Left lung (tissue), 10 donors: Measurements from ENCODE around the gene MAPT. TPM values are rescaled to one million over a fixed set of nuclear protein-coding genes. Genes with fewer than 3 reads are reported as not detected.
"Not testable (repeated sequence)": the region's sequence is repeated elsewhere in the genome, so short reads cannot be mapped to it uniquely, and the experiment has no call there.

Experiments used
- ATAC-seq: fragments of 200-7000 bp; cut with Tn5 transposase; one replicate; pipeline ENCODE4 v1.9.1; 2020; ENCODE audit warnings: moderate library complexity
- DNase-seq, 4 donors: peaks; one replicate each; pipeline ENCODE4 v3.0.0-alpha.2; 2013 to 2020
- H3K27ac ChIP-seq, 2 donors: fragments of 200-600 bp; sonication (generic) in 1 of 2; one replicate each; pipeline versions ENCODE4 v1.5.0 to v1.8.0; 2020 to 2021
- H3K27me3 ChIP-seq, 2 donors: fragments of 200-600 bp; sonication (generic) in 1 of 2; one replicate each; pipeline versions ENCODE4 v1.5.0 to v1.8.0; 2020 to 2021
- H3K36me3 ChIP-seq, 2 donors: fragments of 200-600 bp; sonication (generic) in 1 of 2; one replicate each; pipeline versions ENCODE4 v1.5.0 to v1.8.0; 2020 to 2021
- H3K4me1 ChIP-seq, 2 donors: fragments of 200-600 bp; one replicate each; pipeline ENCODE4 v1.8.0; 2021
- H3K4me3 ChIP-seq, 2 donors: fragments of 200-600 bp; sonication (generic) in 1 of 2; one replicate each; pipeline versions ENCODE4 v1.5.0 to v1.8.0; 2020 to 2021; ENCODE audit warnings: mild to moderate bottlenecking in 1 of 2
- H3K9me3 ChIP-seq, 2 donors: fragments of 200-600 bp; sonication (generic) in 1 of 2; one replicate each; pipeline versions ENCODE4 v1.5.0 to v1.8.0; 2020 to 2021
- intact Hi-C, 2 donors: fragments of 100-400 bp; cut with DNase I; formaldehyde crosslinking; loops; one replicate each; pipeline versions ENCODE4 v1.11.2 to v1.14.2; 2022
- polyA plus RNA-seq, 6 donors: library from polyadenylated mRNA; unstranded; fragments of 120-200 nt; gene quantifications; one replicate each; pipeline ENCODE4 v1.2.1, GENCODE V29; 2013; ENCODE audit not compliant: insufficient read length in 6 of 6
- total RNA-seq, 2 donors: library from RNA; stranded (reverse); fragmentation: NEBNext Ultra II Directional; extraction: Animal tissue kit (Norgen Biotek cat#: 25700); gene quantifications; one replicate each; pipeline ENCODE4 v1.2.1, GENCODE V29; 2021
- TF ChIP-seq, protein P1 (sequence below), 2 donors: fragments of 200-600 bp; sonication (generic) in 1 of 2; IDR thresholded peaks; one replicate each; pipeline versions ENCODE4 v1.5.0 to v1.8.0; 2021; ENCODE audit warnings: antibody characterized with exemption in 2 of 2
- donor health status: DM: no; HTN: yes; CAD: no.
- donor health status: DM: no; HTN: no; CAD: no.

Gene MAPT
- total and polyA plus RNA-seq, 8 donors: 0.99 to 7.7 (median 5.5) TPM

DNA sequence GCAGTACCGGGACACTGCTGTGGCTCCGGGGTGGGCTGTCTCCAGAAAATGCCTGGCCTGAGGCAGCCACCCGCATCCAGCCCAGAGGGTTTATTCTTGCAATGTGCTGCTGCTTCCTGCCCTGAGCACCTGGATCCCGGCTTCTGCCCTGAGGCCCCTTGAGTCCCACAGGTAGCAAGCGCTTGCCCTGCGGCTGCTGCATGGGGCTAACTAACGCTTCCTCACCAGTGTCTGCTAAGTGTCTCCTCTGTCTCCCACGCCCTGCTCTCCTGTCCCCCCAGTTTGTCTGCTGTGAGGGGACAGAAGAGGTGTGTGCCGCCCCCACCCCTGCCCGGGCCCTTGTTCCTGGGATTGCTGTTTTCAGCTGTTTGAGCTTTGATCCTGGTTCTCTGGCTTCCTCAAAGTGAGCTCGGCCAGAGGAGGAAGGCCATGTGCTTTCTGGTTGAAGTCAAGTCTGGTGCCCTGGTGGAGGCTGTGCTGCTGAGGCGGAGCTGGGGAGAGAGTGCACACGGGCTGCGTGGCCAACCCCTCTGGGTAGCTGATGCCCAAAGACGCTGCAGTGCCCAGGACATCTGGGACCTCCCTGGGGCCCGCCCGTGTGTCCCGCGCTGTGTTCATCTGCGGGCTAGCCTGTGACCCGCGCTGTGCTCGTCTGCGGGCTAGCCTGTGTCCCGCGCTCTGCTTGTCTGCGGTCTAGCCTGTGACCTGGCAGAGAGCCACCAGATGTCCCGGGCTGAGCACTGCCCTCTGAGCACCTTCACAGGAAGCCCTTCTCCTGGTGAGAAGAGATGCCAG, 117.6 kb downstream of the MAPT start:
- intact Hi-C loops: no loop called here
- no peaks in the 10 kb centered on the region for H3K9me3 ChIP-seq
- TF ChIP-seq, protein P1, sequence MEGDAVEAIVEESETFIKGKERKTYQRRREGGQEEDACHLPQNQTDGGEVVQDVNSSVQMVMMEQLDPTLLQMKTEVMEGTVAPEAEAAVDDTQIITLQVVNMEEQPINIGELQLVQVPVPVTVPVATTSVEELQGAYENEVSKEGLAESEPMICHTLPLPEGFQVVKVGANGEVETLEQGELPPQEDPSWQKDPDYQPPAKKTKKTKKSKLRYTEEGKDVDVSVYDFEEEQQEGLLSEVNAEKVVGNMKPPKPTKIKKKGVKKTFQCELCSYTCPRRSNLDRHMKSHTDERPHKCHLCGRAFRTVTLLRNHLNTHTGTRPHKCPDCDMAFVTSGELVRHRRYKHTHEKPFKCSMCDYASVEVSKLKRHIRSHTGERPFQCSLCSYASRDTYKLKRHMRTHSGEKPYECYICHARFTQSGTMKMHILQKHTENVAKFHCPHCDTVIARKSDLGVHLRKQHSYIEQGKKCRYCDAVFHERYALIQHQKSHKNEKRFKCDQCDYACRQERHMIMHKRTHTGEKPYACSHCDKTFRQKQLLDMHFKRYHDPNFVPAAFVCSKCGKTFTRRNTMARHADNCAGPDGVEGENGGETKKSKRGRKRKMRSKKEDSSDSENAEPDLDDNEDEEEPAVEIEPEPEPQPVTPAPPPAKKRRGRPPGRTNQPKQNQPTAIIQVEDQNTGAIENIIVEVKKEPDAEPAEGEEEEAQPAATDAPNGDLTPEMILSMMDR (IDR thresholded peaks at IDR 0.05): no peak
- H3K4me1 ChIP-seq: no peaks in the 10 kb centered on the region
- DNase-seq (no peak), ATAC-seq (no peak)
- no peaks in the 10 kb centered on the region for H3K36me3 ChIP-seq
- H3K27ac ChIP-seq: no peak overlapping the region
- no peak overlapping the region for H3K4me3 ChIP-seq
- peaks cover 0 to 4% of the 10 kb centered on the region in 2 donors for H3K27me3 ChIP-seq

DNA sequence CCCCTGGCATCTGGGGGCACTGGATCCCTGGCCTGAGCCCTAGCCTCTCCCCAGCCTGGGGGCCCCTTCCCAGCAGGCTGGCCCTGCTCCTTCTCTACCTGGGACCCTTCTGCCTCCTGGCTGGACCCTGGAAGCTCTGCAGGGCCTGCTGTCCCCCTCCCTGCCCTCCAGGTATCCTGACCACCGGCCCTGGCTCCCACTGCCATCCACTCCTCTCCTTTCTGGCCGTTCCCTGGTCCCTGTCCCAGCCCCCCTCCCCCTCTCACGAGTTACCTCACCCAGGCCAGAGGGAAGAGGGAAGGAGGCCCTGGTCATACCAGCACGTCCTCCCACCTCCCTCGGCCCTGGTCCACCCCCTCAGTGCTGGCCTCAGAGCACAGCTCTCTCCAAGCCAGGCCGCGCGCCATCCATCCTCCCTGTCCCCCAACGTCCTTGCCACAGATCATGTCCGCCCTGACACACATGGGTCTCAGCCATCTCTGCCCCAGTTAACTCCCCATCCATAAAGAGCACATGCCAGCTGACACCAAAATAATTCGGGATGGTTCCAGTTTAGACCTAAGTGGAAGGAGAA, 118.2 kb downstream of the MAPT start:
- TF ChIP-seq, protein P1 (IDR thresholded peaks at IDR 0.05): no peak
- H3K4me3 ChIP-seq: no peak overlapping the region
- no peaks in the 10 kb centered on the region for H3K4me1 ChIP-seq
- DNase-seq (no peak), ATAC-seq (no peak)
- H3K36me3 ChIP-seq: no peaks in the 10 kb centered on the region
- no peak overlapping the region for H3K27ac ChIP-seq
- H3K9me3 ChIP-seq: no peaks in the 10 kb centered on the region
- H3K27me3 ChIP-seq: peaks cover 0 to 4% of the 10 kb centered on the region in 2 donors
- intact Hi-C loops: no loop called here

DNA sequence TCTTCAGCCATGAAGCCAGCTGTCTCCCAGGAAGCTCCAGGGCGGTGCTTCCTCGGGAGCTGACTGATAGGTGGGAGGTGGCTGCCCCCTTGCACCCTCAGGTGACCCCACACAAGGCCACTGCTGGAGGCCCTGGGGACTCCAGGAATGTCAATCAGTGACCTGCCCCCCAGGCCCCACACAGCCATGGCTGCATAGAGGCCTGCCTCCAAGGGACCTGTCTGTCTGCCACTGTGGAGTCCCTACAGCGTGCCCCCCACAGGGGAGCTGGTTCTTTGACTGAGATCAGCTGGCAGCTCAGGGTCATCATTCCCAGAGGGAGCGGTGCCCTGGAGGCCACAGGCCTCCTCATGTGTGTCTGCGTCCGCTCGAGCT, 118.8 kb downstream of the MAPT start:
- no peak overlapping the region for H3K27ac ChIP-seq
- intact Hi-C loops: no loop called here
- TF ChIP-seq, protein P1 (IDR thresholded peaks at IDR 0.05): no peak

DNA sequence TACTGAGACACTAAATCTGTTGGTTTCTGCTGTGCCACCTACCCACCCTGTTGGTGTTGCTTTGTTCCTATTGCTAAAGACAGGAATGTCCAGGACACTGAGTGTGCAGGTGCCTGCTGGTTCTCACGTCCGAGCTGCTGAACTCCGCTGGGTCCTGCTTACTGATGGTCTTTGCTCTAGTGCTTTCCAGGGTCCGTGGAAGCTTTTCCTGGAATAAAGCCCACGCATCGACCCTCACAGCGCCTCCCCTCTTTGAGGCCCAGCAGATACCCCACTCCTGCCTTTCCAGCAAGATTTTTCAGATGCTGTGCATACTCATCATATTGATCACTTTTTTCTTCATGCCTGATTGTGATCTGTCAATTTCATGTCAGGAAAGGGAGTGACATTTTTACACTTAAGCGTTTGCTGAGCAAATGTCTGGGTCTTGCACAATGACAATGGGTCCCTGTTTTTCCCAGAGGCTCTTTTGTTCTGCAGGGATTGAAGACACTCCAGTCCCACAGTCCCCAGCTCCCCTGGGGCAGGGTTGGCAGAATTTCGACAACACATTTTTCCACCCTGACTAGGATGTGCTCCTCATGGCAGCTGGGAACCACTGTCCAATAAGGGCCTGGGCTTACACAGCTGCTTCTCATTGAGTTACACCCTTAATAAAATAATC, 119.3 kb downstream of the MAPT start:
- ATAC-seq (no peak), DNase-seq (peak in 1 of 4 donors; percentile 32)
- no peaks in the 10 kb centered on the region for H3K36me3 ChIP-seq
- no peaks in the 10 kb centered on the region for H3K4me1 ChIP-seq
- TF ChIP-seq, protein P1 (IDR thresholded peaks at IDR 0.05): no peak
- no peak overlapping the region for H3K4me3 ChIP-seq
- H3K9me3 ChIP-seq: no peaks in the 10 kb centered on the region
- H3K27me3 ChIP-seq: peaks cover 0 to 4% of the 10 kb centered on the region in 2 donors
- intact Hi-C loops: no loop called here
- H3K27ac ChIP-seq: no peak overlapping the region

More for the DNA sequence above, 118.8 kb downstream of the MAPT start:
- Histone ChIP-seq H3K27me3 (peaks cover 0 to 4% of the 10 kb centered on the region in 2 donors), H3K4me1 (no peaks in the 10 kb centered on the region), H3K9me3 (no peaks in the 10 kb centered on the region), H3K36me3 (no peaks in the 10 kb centered on the region), H3K4me3 (no peak overlapping the region)
- DNase-seq: no peak
- ATAC-seq: no peak

DNA sequence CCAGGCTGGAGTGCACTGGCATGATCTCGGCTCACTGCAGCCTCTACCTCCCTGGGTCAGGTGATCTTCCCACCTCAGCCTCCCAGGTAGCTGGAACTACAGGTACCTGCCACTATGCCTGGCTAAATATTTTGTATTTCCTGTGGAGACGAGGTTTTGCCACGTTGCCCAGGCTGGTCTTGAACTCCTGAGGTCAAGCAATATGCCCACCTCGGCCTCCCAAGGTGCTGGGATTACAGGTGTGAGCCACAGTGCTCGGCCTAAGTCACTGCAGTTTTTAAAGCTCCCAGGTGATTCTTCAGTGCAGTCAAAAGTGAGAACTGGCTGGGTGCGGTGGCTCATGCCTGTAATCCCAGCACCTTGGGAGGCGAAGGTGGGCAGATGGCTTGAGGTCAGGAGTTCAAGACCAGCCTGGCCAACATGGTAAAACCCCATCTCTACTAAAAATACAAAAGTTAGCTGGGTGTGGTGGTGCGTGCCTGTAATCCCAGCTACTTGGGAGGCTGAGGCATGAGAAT, 125.1 kb downstream of the MAPT start:
- DNase-seq, H3K27me3 ChIP-seq, ATAC-seq, intact Hi-C loops, H3K4me3 ChIP-seq, H3K9me3 ChIP-seq, H3K4me1 ChIP-seq: not testable (repeated sequence)
- peaks cover 0 to 10% of the 10 kb centered on the region in 2 donors for H3K36me3 ChIP-seq
- H3K27ac ChIP-seq: peak overlapping the region in 1 of 2 donors; percentile 45
